H1 (cell line): ENCODE data around the gene FSTL4. TPM values are rescaled to one million over a fixed set of nuclear protein-coding genes. Genes with fewer than 3 reads are reported as not detected.

Experiments used
- CTCF ChIA-PET: fragments of 300-600 bp; sonication (Branson Sonifier 250); formaldehyde crosslinking; loops from one replicate; lab custom pipeline; 2021; ENCODE audit not compliant: partially characterized antibody; lab: Charles Lee
- POLR2A ChIA-PET: fragments of 300-600 bp; sonication (Branson Sonifier 250); formaldehyde crosslinking; loops from one replicate; lab custom pipeline; 2021; ENCODE audit warnings: inconsistent platforms; ENCODE audit not compliant: partially characterized antibody; lab: Charles Lee
- DNase-seq, 2 experiments: peaks; one replicate each; pipeline versions ENCODE4 v3.0.0 to v3.0.0-alpha.2; 2010 to 2022; ENCODE audit warnings: low spot score in 2 of 2, low read depth in 1 of 2, mixed read lengths in 1 of 2
- FAIRE-seq: peaks from 2 replicates; lab custom pipeline; 2011; peaks lifted over from hg19 to GRCh38; lab: Jason Lieb, UNC
- H2AFZ ChIP-seq: 2 replicates; pipeline ENCODE4 v1.8.1; 2012; ENCODE audit warnings: low read length, inconsistent platforms
- H2AK5ac ChIP-seq: 2 replicates; pipeline ENCODE4 v1.6.1; 2013; ENCODE audit warnings: low read depth, low read length
- H2BK120ac ChIP-seq: replicated peaks from 2 replicates; pipeline ENCODE3; 2013; ENCODE audit warnings: low read depth, low read length, inconsistent platforms
- H2BK12ac ChIP-seq: 2 replicates; pipeline ENCODE4 v1.6.1; 2013; ENCODE audit warnings: low read depth, low read length
- H2BK15ac ChIP-seq: 2 replicates; pipeline ENCODE4 v1.6.1; 2013; ENCODE audit warnings: low read length
- H2BK20ac ChIP-seq: 2 replicates; pipeline ENCODE4 v1.6.1; 2013; ENCODE audit warnings: low read length
- H2BK5ac ChIP-seq: 2 replicates; pipeline ENCODE4 v1.6.1; 2013; ENCODE audit warnings: low read depth, low read length
- H3K14ac ChIP-seq: 2 replicates; pipeline ENCODE4 v1.6.1; 2013; ENCODE audit warnings: inconsistent platforms; ENCODE audit not compliant: insufficient read length
- H3K18ac ChIP-seq: 2 replicates; pipeline ENCODE4 v1.6.1; 2013; ENCODE audit warnings: low read length; ENCODE audit errors: extremely low read depth
- H3K23ac ChIP-seq: 2 replicates; pipeline ENCODE4 v1.6.1; 2013; ENCODE audit warnings: inconsistent platforms; ENCODE audit not compliant: insufficient read length
- H3K23me2 ChIP-seq: 2 replicates; pipeline ENCODE4 v1.6.1; 2013; ENCODE audit warnings: low read depth, low read length
- H3K27ac ChIP-seq: 2 replicates; pipeline ENCODE4 v1.6.1; 2011; ENCODE audit warnings: low read depth, low read length, inconsistent platforms
- H3K27me3 ChIP-seq, 4 experiments: replicated peaks in 1 of 4; 1 replicate in 1 of 4; 2 replicates in 3 of 4; pipeline versions ENCODE4 v1.6.1 to v1.8.1; 2011 to 2013; ENCODE audit warnings: low read length in 3 of 4, mild to moderate bottlenecking in 3 of 4, inconsistent platforms in 2 of 4, mixed read lengths in 2 of 4, moderate library complexity in 1 of 4; ENCODE audit not compliant: control insufficient read depth in 3 of 4, insufficient read depth in 3 of 4; ENCODE audit errors: extremely low read depth in 1 of 4
- H3K36me3 ChIP-seq, 4 experiments: 2 replicates each; pipeline versions ENCODE4 v1.6.1 to v1.8.1; 2011 to 2013; ENCODE audit warnings: mild to moderate bottlenecking in 4 of 4, low read length in 3 of 4, moderate library complexity in 2 of 4, control low read depth in 1 of 4, inconsistent platforms in 1 of 4; ENCODE audit not compliant: insufficient read depth in 4 of 4, control insufficient read depth in 2 of 4
- H3K4ac ChIP-seq: replicated peaks from 2 replicates; pipeline ENCODE3; 2013; ENCODE audit warnings: low read length, low read depth, mixed read lengths, inconsistent platforms; ENCODE audit not compliant: insufficient read length
- H3K4me1 ChIP-seq, 4 experiments: replicated peaks in 1 of 4; 1 replicate in 1 of 4; 2 replicates in 3 of 4; pipeline versions ENCODE4 v1.6.1 to v1.8.1; 2011 to 2013; ENCODE audit warnings: low read length in 3 of 4, inconsistent platforms in 2 of 4, mixed read lengths in 1 of 4; ENCODE audit not compliant: insufficient read depth in 4 of 4, control insufficient read depth in 3 of 4
- H3K4me2 ChIP-seq, 2 experiments: 2 replicates each; pipeline versions ENCODE4 v1.6.1 to v1.8.1; 2011 to 2013; ENCODE audit warnings: low read depth in 2 of 2, low read length in 2 of 2, control low read depth in 1 of 2, inconsistent platforms in 1 of 2, mild to moderate bottlenecking in 1 of 2; ENCODE audit not compliant: insufficient read depth in 1 of 2
- H3K4me3 ChIP-seq, 4 experiments: fragments of 200-600, 300-600 bp in 1 of 4; sonication (generic), shearing (Covaris generic), sonication (Bioruptor Twin) in 1 of 4; 2 replicates each; pipeline versions ENCODE4 v1.5.1 to v1.8.1; 2011 to 2016; ENCODE audit warnings: low read length in 4 of 4, low read depth in 3 of 4, control low read depth in 2 of 4, inconsistent platforms in 2 of 4, mild to moderate bottlenecking in 2 of 4, mixed read lengths in 1 of 4, moderate library complexity in 1 of 4; ENCODE audit not compliant: insufficient read depth in 2 of 4; ENCODE audit errors: extremely low read depth in 1 of 4
- H3K56ac ChIP-seq: replicated peaks from 2 replicates; pipeline ENCODE3; 2013; ENCODE audit warnings: low read depth, mild to moderate bottlenecking, mixed read lengths, low read length, inconsistent platforms; ENCODE audit not compliant: insufficient read length
- H3K79me1 ChIP-seq: 2 replicates; pipeline ENCODE4 v1.6.1; 2013; ENCODE audit warnings: low read depth, low read length, control low read depth
- H3K79me2 ChIP-seq, 2 experiments: 2 replicates each; pipeline versions ENCODE4 v1.6.1 to v1.8.1; 2012 to 2013; ENCODE audit warnings: low read length in 2 of 2, mild to moderate bottlenecking in 2 of 2, inconsistent platforms in 1 of 2; ENCODE audit not compliant: insufficient read depth in 2 of 2, control insufficient read depth in 1 of 2
- H3K9ac ChIP-seq, 4 experiments: replicated peaks in 1 of 4; 1 replicate in 1 of 4; 2 replicates in 3 of 4; pipeline versions ENCODE4 v1.6.1 to v1.8.1; 2011 to 2013; ENCODE audit warnings: low read depth in 3 of 4, low read length in 3 of 4, control low read depth in 2 of 4, mild to moderate bottlenecking in 2 of 4, moderate library complexity in 2 of 4, inconsistent platforms in 1 of 4; ENCODE audit errors: extremely low read depth in 1 of 4
- H3K9me3 ChIP-seq, 2 experiments: 2 replicates each; pipeline versions ENCODE4 v1.6.1 to v1.8.1; 2012 to 2013; ENCODE audit warnings: mild to moderate bottlenecking in 2 of 2, moderate library complexity in 2 of 2, control low read depth in 1 of 2, inconsistent platforms in 1 of 2, low read depth in 1 of 2, low read length in 1 of 2, mixed read lengths in 1 of 2; ENCODE audit not compliant: insufficient read depth in 2 of 2
- H4K20me1 ChIP-seq, 2 experiments: replicated peaks in 1 of 2; 2 replicates each; pipeline versions ENCODE3 to v1.8.1; 2011 to 2013; ENCODE audit warnings: inconsistent platforms in 2 of 2, low read length in 2 of 2, mild to moderate bottlenecking in 1 of 2; ENCODE audit not compliant: insufficient read depth in 2 of 2, control insufficient read depth in 1 of 2
- H4K5ac ChIP-seq: 2 replicates; pipeline ENCODE4 v1.6.1; 2013; ENCODE audit warnings: low read length, low read depth, mixed read lengths, inconsistent platforms; ENCODE audit not compliant: insufficient read length
- H4K8ac ChIP-seq: 2 replicates; pipeline ENCODE4 v1.8.0; 2013; ENCODE audit warnings: mild to moderate bottlenecking, moderate library complexity, low read length, inconsistent platforms; ENCODE audit not compliant: insufficient read depth; ENCODE audit errors: extremely low read depth
- H4K91ac ChIP-seq: replicated peaks from 2 replicates; pipeline ENCODE3; 2013; ENCODE audit warnings: low read length, mixed read lengths, inconsistent platforms; ENCODE audit not compliant: insufficient read length
- EZH2 ChIP-seq: fragments of 200-600 bp; sonication (generic); IDR thresholded peaks from 2 replicates; pipeline ENCODE4 v1.7.1; 2012; ENCODE audit warnings: low read depth, mild to moderate bottlenecking, moderate library complexity, low read length, inconsistent platforms; ENCODE audit not compliant: severe bottlenecking
- ZNF274 ChIP-seq: IDR thresholded peaks from 2 replicates; pipeline ENCODE4 v1.7.0; 2012; ENCODE audit warnings: low read length, borderline replicate concordance; ENCODE audit errors: extremely low read depth
- WGBS, 2 experiments: shearing (Covaris generic) in 1 of 2; methylation state at CpG; one replicate each; pipeline versions ENCODE4 v1.1.6 to v1.1.7; 2013 to 2015; ENCODE audit warnings: low lambda C conversion rate in 2 of 2, mixed read lengths in 2 of 2, inconsistent platforms in 1 of 2, low coverage in 1 of 2, missing lambda C conversion rate in 1 of 2; ENCODE audit not compliant: insufficient replicate concordance in 2 of 2, insufficient coverage in 1 of 2, insufficient read length in 1 of 2; ENCODE audit errors: extremely low coverage in 1 of 2, missing lambda C conversion rate in 1 of 2; 5-methylcytosine and 5-hydroxymethylcytosine counted together
- polyA plus RNA-seq, 7 experiments: library from polyadenylated mRNA; depleted of rRNA in 3 of 7; stranded (reverse) in 5 of 7; unstranded in 2 of 7; fragments of >200 nt in 5 of 7; fragments of 200-250 nt in 2 of 7; gene quantifications; 1 replicate in 5 of 7; 2 replicates in 1 of 7; 4 replicates in 1 of 7; pipeline versions ENCODE4 v1.2.1 to v1.2.3, GENCODE V29; 2011 to 2013; ENCODE audit warnings: missing spikeins in 2 of 7, mixed read lengths in 2 of 7
- total RNA-seq: library from RNA; stranded (reverse); fragmentation: NEBNext Ultra II Directional; extraction: Animal tissue kit (Norgen Biotek cat#: 25700); gene quantifications from 2 replicates; pipeline ENCODE4 v1.2.1, GENCODE V29; 2021

The FSTL4 gene
- total and polyA plus RNA-seq, 2 of the 8 experiments (the other 6 are each of a cell fraction or from before 2014, with no cell fraction given) = 3.1 to 4.1 TPM

DNA sequence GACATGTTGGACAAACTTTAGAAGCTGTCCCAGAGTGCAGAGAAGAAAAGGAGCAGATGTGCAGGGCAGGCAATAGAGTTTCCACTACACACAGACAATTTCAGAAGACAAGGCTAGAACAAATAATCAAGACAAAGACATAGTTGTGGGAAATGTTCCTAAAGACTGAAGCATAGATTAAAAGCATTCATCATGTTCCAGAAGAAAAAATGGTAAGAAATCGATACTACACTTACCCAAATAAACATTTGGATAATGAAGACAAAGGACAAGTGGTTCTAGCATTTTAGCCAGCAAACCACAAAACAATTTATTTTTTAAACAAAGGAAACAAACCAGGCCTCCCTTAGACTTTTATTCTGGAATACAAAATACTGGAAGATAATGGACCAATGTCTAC, 97.9 kb downstream of the FSTL4 start:
- CTCF ChIA-PET = no interaction called here
- no peak overlapping the region for H4K8ac ChIP-seq
- no peak for DNase-seq

More for the DNA sequence above, 97.9 kb downstream of the FSTL4 start:
- Histone ChIP-seq H3K79me1 (no peaks in the 10 kb centered on the region; the same call in 1 of the 2 replicates), H3K14ac (no peak overlapping the region), H3K36me3 (no peaks in the 10 kb centered on the region), H3K27me3 (no peaks in the 10 kb centered on the region; a peak in 1 of 7 replicates), H2BK12ac (no peak overlapping the region), H3K56ac (no peak overlapping the region), H4K20me1 (no peaks in the 10 kb centered on the region), H4K5ac (no peak overlapping the region), H2AFZ (no peak overlapping the region), H3K4me1 (no peaks in the 10 kb centered on the region; a peak in 2 of 7 replicates), H3K4ac (no peak overlapping the region), H2BK120ac (no peak overlapping the region), H3K9ac (no peak overlapping the region), H2BK20ac (no peak overlapping the region), H3K79me2 (no peaks in the 10 kb centered on the region), H2BK5ac (no peak overlapping the region), H3K27ac (no peak overlapping the region), H3K23me2 (no peaks in the 10 kb centered on the region), H2BK15ac (no peak overlapping the region), H3K4me2 (no peak overlapping the region), H3K23ac (no peak overlapping the region), H3K4me3 (no peak overlapping the region), H2AK5ac (no peak overlapping the region), H3K18ac (no peak overlapping the region), H3K9me3 (no peaks in the 10 kb centered on the region), H4K91ac (no peak overlapping the region)
- TF ChIP-seq EZH2 = no peak
- TF ChIP-seq ZNF274 = no peak
- POLR2A ChIA-PET = no interaction called here
- FAIRE-seq = no peak
- WGBS, 2 experiments = 88% methylated on average over 1 of the region's 1 CpG; no CpG with 5 or more reads in 1 of the 2 experiments
